IPS-NIHi7 (cell line): ENCODE data around the gene RAB9A.
"Not testable (repeated sequence)": the region's sequence is repeated elsewhere in the genome, so short reads cannot be mapped to it uniquely, and the experiment has no call there.

Experiments used
- DNase-seq: peaks from one replicate; pipeline ENCODE4 v3.0.0; 2012; ENCODE audit warnings: mixed read lengths; ENCODE audit errors: extremely low spot score

The RAB9A gene

DNA sequence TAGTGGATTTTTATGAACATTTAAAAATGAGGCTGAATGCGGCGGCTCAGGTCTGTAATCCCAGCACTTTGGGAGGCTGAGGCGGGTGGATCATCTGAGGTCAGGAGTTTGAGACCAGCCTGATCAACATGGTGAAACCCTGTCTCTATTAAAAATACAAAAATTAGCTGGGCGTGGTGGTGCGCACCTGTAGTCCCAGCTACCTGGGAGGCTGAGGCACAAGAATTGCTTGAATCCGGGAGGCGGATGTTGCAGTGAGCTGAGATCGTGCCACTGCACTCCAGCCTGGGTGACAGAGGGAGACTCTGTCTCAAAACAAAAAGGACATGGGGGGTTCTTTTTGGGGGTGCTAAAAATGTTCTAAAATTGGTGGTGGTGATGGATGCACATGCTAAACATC, 19.2 kb upstream of the RAB9A start:
- DNase-seq = not testable (repeated sequence)

DNA sequence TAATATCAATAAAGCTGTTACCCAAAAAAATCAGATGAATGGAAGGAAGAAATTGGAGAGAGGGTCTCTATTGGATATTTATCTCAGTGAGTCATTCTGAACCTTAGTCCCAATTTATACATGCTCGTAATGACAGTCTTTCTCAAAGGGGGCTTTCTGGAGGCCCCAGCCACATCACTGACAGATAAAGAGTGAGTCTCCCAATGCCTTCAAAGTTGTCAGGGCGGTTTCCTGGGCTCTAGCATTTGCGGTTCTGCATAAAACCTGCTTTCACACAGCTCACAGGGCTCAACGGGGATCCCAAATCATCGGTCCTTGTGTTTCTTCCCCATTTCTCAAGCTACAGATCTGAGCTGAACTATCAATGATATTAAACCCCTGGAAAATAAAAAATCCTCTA, 18.7 kb upstream of the RAB9A start:
- no peak for DNase-seq

DNA sequence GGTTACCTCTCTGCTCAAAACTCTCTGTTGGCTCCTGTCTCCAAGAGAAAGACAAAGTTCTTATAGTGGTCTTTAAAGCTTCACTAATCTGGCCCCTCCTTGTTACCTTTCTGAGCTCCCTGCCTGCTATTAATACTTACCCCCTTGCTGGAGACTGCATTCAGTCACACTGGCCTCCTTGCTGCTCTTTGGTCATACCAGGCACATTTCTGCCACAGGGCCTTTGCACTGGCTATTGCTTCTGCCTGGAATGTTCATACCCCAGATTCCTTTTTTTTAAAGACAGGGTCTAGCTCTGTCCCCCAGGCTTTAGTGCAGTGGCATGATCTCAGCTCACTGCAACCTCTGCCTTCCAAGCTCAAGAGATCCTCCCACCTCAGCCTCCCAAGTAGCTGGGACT, 15.9 kb upstream of the RAB9A start:
- no peak for DNase-seq

DNA sequence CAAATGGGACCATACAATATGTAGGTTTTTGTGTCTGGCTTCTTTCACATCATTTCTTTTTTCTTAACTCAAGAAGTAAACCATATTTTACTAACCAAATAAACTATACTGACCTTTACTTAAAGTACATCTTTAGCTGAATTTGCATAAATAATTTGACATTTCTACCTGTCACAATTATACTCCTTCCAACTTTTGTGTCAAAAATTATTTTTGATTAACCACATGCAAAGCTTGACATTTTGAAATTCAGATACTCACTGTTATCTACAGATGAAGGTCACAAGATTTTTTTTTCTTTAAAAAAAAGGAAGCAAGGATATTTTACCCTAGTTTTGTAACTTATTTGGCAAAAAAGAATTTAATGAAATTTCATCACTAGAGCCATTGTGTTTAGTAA, 12.0 kb upstream of the RAB9A start:
- DNase-seq = no peak

DNA sequence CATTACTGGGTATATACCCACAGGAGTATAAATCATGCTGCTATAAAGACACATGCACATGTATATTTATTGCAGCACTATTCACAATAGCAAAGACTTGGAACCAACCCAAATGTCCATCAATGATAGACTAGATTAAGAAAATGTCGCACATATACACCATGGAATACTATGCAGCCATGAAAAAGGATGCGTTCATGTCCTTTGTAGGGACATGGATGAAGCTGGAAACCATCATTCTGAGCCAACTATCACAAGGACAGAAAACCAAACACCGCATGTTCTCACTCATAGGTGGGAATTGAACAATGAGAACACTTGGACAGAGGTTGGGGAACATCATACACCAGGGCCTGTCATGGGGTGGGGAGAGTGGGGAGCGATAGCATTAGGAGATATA, 9.2 kb upstream of the RAB9A start:
- not testable (repeated sequence) for DNase-seq

DNA sequence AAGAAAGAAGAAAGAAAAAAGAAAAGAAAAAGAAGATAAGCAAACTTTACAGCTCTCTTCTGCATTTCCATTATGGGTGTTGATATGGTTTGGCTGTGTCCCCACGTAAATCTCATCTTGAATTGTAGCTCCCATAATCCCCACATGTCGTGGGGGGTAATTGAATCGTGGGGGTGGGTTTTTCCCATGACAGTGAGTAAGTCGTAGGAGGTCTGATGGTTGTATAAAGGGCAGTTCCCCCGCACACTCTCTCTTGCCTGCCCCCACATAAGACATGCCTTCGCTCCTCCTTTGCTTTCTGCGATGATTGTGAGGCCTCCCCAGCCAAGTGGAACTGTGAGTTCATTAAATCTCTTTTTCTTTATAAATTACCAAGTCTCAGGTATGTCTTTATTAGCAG, 7.3 kb upstream of the RAB9A start:
- no peak for DNase-seq

DNA sequence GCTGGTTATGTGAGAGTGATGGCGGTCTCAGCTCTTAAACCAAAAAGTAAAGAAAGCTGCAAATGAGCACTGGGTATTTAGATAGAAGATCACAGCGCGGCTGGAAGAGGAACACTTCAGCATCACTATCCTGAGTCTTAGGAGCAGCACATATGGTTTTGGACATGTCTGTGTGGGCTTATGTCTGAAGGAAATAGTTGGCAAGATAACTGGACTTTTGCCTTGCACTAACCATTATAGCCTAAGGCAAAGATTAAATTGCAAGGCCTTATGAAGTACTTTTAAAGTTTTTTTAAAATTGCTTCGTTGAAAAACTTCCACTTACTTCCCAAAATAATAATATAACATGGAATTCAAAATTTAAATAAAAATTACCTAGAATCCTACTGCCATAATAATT, 4.6 kb upstream of the RAB9A start:
- no peak for DNase-seq

DNA sequence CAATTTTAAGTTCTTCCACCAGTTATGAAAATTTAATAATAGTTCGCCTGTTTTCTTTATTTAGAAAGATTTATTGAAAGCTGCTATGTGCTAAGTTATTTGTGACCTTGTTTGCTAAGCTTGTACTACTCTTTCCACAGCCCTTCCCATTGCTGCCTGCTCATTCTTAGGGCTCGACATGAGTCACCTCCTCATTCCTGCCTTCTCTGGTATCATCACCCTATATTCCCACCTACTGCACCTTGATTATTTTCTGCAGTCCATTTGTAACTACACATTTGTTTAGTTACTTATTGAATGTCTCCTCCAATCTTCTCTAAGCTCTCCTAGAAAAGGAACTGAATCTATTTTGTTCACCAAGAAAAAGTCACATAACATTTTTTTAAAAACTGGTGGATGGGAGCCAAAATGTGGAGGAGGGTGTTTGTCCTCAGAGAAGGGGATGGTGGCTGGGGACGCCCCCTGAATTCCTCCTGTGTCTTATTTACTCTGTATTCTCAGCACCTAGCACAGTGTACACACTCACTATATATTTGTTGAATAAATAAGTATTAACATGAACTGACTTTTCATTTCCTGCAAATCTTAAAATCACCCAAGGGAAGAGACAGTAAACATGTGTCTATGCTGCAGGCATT, 3.7 kb upstream of the RAB9A start:
- no peak for DNase-seq

DNA sequence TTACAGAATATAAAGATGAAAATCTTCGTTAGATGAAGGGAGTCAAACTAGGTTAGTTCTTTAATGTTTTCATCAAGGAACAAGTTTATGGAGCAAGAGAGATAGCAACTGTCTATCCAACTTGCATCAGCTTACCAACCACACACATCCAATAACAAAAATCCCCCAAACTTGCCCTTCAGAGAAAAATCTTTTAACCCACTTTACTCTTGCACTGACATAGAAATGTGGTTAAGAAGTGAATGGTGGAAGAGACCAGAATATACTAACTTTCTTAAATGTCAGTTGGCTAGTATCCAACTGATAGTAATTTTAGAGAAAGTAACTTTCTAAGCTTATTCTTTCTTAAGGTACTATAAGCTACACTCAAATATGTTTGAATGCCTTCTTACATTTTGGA, 1.7 kb upstream of the RAB9A start:
- no peak for DNase-seq

DNA sequence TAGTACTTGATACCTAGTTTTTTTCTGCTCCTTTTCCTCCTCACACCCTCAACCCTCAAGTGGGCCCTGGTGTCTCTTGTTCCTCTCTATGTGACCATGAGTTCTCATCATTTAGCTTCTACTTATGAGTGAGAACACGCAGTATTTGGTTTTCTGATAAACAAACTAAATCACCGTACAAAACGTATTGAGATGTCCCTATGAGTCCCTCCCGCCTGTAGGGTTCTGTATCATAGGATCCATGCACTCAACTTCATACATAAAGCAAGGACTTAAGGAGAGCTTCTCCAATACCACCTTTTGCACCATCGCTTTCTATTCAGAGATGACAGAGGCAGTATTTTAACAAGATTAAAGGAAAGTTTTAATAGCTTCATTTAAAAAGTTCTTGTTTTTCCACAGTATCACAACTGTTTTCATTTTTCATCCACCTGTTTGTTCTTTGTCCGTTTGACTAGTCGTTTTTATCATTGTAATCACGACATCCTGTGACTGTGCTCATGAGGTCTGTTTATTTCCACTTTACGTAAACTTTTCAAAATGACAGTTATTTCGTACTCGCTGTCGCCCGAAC, 457 bp upstream of the RAB9A start:
- DNase-seq = no peak

DNA sequence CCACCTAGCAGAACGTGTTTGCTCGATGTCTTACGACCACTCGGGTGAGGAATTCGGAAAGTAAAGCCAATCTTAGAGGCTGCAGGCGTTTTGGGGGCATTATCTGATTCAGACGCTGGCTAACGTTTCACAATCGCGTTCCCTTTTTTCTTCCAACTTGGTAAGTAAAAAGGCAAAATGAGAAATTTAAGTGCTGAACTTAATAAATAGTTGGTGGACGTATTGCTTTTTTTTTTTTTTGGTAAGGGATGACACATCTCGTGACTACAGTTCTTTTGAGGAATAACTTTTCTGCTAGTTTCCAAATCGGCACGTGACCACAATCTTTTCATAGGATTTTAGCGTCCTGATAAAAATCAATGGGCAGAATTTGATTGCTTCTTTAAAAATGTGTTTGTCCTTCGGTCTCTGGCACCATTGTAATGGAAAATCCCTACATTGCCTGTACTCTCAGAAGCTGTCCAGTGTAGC, 848 bp downstream of the RAB9A start:
- no peak for DNase-seq

DNA sequence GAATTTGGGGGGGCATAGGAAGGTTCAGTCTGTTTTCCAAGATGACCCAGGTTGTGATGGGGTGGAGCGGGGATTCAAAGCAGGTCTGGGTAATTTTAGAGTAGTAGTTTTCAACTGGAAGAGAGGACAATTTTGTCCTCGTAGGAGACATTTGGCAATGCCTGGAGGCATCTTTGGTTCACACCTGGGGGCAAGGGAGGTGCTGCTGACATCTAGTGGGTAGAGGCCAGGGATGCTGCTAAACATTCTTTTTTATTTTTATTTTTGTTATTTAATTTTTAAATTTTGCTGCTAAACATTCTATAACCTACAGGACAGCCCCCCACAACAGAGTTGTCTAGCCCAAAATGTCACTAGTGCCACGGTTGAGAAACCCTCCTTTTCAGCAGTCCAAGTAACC, 1.9 kb downstream of the RAB9A start:
- no peak for DNase-seq

DNA sequence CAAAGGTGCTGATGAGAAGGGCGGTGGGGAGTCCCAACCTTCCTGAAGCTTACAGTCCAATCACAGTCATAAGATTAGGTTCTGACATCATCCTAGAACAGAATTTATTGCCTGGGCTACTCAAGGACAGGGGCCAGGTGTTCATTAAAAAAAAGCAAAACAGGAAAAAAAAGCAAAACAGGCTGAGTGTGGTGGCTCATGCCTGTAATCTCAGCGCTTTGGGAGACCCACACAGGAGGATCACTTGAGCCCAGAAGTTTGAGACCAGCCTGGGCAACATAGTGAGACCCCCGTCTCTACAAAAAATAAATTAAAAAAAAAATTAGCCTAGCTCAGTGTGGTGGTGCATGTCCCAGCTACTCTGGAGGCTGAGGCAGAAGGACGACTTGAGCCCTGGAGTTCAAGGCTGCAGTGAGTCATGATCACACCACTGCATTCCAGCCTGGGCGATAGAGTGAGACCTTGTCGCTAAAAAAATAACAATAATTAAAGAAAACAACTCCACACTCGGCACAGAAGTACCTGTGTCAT, 3.0 kb downstream of the RAB9A start:
- no peak for DNase-seq

DNA sequence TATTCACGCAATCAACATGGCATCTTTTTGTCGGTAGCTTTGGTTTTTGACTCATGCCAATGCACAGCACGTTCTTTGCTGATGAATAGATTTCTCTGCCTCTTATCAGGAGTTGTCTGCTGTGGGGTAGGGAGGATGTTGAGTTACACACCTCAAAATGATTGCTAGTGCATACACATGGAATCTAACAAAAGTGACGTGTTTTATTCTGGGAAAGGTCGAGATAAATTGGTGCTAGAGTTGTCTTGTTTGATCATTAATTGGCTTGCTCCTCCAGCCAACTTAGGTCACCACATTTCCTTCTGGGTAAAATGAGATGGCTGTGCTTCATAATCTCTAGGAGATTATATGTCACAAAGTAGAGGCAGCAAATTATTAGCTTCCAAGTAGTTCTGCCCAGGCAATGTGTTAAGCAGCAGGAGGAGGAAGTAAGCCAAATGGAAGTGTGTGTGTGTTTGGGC, 3.9 kb downstream of the RAB9A start:
- DNase-seq = no peak

DNA sequence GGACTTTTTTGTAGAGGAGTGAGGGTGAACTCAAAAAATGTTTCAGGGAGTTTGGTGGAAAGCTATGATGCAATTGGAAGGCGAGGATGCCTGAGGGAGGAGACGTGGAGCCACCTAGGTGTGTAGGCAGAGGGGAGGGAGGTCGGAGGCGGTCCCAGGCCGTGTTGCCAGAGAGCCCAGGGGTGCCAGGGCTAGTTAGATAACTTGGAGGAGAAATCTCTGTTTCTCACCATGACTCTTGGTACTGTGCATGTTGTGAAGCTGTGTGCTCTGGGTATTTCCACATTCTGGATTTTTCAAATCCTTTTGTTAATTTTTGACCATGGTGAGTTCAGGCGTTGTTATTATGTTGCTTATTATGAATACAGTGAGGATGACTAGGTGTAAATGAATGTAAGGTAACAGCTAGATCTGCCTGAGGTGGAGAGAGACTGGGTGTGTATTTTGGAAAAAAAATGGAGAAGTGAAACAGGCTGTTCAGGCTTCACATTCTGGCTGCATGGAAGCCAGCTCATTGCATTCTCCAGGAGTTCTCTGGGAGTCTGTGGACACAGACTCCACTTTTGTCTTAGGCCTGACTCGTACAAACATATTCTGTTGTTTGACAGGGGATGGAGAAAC, 4.5 kb downstream of the RAB9A start:
- peak; percentile 43 for DNase-seq

DNA sequence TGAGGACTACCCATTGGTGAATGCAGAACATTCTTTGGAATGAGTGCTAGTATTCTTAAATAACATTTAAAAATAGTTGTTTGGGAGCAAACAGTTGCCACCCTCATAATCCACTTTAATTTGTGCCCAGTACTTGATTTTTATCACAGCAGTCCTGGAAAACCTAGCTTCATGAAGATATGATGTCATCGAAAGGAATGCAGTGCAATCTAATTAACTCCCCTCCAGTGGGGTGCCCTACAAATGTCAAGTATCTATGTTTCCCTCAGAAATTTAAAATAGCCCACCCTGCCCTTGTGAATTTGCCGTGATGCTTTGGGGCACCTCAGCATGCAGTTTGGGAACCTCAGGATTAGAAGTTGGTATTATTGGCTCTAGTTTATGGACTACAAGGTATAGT, 5.4 kb downstream of the RAB9A start:
- DNase-seq = no peak

DNA sequence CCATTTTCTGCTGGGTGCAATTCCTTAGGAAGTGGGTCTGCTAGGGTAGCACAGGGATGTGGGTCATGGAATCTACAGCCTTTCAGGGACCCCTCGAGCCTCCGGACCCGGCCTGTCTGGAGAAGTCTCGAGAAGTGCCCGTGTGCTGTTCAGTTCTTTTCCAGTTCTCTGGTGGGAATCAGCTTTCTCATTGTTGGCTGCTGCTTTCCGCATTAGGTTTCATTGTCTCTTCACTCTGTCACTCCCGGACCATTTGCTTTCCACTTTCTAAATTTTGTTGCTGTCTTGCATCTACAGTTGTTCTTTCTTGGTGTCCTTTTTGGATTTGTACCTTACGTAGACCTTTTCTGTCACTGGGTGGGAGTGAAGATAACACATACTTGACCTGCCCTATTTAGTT, 6.1 kb downstream of the RAB9A start:
- no peak for DNase-seq

DNA sequence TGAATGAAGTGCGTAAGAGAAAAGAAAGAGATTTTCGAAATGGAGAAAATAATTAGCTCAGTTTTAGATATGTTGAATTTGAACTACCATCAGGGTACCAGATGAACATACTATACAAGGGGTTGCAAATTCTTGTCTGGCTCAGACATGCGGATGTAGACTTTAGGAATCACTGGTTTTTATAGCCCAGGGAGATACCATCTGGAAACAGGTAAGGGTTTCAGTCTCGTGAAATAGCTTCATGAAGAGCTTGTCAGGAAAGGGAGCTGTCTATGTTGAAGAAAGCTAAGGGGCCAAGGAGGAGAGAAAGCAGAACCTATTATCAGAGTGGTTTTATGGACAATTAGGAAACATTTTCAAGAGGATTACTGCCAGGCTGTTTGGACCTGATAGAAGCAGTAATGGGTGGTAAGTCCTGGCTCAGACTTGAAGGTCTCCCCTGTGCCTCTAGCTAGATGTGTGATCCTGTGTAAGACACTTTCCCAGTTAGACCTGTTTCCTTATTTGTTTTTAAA, 6.7 kb downstream of the RAB9A start:
- DNase-seq = no peak

DNA sequence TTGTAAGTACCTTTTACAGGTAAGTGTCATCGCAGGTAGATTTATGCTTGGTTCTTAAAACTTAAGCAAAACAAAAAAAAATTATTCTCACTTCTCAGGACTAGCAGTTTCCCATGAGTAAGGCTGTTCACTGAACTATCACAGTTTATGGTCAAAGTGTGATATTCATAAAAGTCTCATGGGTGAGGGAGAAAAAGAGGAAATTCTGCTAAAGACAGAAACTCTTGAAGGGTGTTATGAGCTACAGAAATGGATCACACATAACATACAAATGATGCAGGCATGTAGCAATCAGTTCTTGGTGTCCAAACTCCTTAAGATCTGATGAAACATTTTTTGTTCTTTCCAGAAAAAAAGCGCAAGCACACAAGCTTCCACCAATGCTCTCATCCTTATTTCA, 8.5 kb downstream of the RAB9A start:
- DNase-seq = no peak

DNA sequence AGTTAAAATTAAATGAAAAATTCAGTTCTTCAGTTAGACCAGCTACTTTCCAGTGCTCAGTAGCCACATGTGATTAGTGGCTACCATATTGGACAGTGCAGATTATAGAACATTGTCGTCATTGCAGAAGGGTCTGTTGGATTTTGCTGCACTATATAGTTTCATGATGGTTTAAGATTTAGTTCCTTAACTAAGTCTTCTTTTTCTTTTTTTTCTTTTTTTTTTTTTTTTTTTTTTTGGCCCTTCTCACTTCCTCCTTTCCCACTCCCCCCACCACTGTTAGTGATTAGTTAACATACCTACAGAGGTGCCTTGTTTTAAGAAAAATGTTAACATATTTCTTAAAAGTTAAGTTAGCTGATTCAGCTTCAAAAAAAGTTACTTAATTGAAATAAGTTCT, 9.0 kb downstream of the RAB9A start:
- DNase-seq = no peak

DNA sequence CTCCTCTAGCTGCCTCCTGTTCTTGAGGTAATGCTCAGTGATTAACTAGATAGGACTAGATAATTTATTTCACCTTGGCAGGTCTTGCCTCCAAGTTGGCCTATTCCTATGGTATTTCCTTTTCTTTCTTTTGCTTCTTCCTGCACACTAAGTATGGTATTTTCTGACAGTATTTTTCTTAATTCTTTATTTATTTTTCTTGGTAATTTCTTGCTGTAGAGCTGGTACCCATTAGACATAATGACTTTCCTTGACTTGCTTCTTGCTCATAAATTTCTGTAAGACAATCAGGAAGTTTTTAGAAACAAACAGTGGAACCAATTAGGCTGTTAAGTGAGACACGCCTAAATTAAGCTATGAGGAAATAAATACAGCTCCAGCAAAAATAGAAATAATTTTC, 9.5 kb downstream of the RAB9A start:
- no peak for DNase-seq

DNA sequence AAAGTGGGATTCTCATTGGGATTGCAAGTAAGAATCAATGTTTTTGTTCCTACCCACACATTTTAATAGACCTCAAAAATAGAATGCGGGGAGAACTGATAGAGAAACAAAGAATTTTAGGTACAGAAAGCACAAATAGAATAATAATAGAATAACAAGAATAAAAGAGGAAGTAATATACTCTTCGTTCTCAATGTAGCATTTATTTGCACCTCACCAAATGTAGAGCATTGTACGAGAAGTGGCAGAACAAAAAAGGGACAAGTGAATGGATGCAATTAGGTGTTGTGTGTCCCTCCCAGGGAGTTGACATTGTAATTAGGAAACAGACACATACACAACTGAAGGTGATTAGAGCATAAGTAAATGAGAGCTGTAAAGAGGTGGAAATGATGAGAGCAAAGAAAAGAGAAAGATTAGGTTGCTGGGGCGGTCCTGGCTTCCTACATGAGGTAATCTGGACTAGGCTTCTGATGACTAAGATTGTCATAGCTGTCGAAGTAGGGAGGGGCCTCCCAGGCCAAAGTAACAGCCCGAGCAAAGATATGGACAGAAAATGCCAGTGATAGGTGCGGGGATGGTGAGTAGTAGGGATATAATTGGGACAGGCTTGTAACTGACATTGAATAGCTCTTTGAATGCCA, 10.4 kb downstream of the RAB9A start:
- peak; percentile 33 for DNase-seq

DNA sequence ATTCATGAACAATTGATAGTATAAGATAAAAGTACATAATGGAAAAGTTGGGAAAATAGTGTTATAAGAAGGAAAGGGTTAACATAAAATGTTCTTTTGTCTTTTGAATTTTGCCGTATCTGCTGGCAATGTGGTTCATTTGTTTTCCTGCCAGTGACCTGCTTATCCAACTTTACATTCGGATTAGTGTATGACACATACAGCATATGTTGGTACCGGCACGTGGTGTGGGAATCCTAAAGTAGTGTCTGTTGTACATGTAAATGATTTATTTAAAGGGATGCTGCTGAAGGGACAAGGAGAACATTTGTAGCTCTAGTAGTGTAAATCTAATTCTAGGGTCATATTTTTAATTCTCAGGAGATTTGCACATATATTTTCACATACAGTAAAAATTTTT, 11.5 kb downstream of the RAB9A start:
- no peak for DNase-seq
